Subcutaneous preadipocyte (primary cell): ENCODE results near the gene FOXL2NB. TPM values are rescaled to one million over a fixed set of nuclear protein-coding genes. Genes with fewer than 3 reads are reported as not detected.

ENCODE experiments used
- total RNA-seq: library from RNA; depleted of rRNA; stranded (reverse); fragments of >200 nt; gene quantifications from 2 replicates; pipeline ENCODE4 v1.2.3, GENCODE V29; 2012

The FOXL2NB gene
- total RNA-seq: under 0.01 and 0.78 TPM in 2 replicates

DNA sequence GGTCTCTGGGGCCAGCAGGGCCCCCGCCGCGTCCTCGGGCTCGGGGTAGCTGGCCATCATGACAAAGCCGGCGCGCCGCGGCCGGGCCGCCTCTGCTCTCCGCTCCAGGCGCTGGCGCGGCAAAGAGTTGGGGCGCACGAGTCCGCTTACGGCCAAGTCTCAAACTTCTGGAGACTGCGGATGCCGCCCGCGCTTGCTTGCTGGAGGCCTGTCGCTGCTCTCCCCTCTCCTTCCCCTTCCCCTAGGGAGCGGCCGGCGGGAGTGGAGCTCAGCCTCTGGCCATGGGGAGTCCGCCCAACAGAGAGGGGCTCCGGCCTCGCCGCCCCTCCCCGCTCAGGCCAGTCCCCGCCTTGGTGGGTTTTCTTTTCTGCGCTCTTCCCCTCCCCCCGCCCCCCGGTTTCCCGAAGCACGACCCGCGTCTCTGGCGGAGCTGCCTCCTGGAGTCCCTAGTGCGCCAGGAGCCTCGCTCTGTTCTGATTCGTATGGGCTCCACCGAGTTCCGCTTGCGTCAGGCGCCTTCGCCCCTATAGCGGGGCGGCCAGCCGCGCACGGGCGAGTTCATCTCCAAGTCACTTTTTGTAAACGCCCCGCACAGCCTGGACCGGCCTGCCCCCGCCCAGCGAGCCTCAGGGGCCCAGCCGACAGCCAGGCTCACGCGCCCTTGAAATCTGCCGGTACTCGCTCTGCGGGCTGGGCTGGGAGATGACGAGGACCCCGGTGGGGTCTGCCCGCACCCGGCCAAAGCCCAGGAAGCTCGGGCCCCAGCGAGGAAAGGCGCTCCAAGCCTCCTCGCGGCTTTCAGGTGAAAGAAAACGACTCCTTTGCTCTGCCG lies at the start of gene FOXL2NB, which contains the start of gene FOXL2:
TSS of gene FOXL2NB (plus strand) at position 555 of the 832 bp plus-strand sequence. CDS start at position 703, 148 bp downstream.
TSS of gene FOXL2 (minus strand) at position 475 of the 832 bp plus-strand sequence. CDS start at position 60, 415 bp downstream.

Other genes starting within 250 kb of the FOXL2NB start
- gene PIK3CB, start 112.3 kb upstream of the FOXL2NB start, total RNA-seq: 4.4 and 10.2 TPM in 2 replicates
- under 0.01 and 0.39 TPM in 2 replicates for gene FOXL2, start 80 bp upstream of the FOXL2NB start, total RNA-seq
- gene PRR23A, start 59.1 kb downstream of the FOXL2NB start, total RNA-seq: not detected in 2 replicates
- not detected in 2 replicates for gene PRR23B, start 73.7 kb downstream of the FOXL2NB start, total RNA-seq
- not detected in 2 replicates for gene PRR23C, start 97.7 kb downstream of the FOXL2NB start, total RNA-seq